ENCODE results near the gene CYB561A3. TPM values are rescaled to one million over a fixed set of nuclear protein-coding genes. Genes with fewer than 3 reads are reported as not detected.

CYB561A3 gene
- total RNA-seq, 1 donor from 2014 or later = 26.4 TPM

GRCh38 chr11:61392981-61393595 lies 31.4 kb upstream of the CYB561A3 start:
- Histone ChIP-seq H3K9me3 (ENCODE audit: insufficient read depth, low read depth, low read length) (no peaks in the 10 kb centered on the region), H3K4me2 (ENCODE audit: low read length) (peak overlapping the region; percentile 99), H2AFZ (ENCODE audit: low read depth, low read length) (peak overlapping the region; percentile 97), H3K9ac (ENCODE audit: low read length) (peak overlapping the region; percentile 87), H3K36me3 (ENCODE audit: insufficient read depth, low read length) (peaks cover 5% of the 10 kb centered on the region), H3K79me2 (ENCODE audit: insufficient read depth, low read length) (peaks cover 7% of the 10 kb centered on the region), H3K4me1 (ENCODE audit: insufficient read depth, low read length) (peaks cover 5% of the 10 kb centered on the region), H3K27me3 (ENCODE audit: insufficient read depth, low read length) (no peaks in the 10 kb centered on the region), H4K20me1 (ENCODE audit: insufficient read depth, low read length) (peaks cover 3% of the 10 kb centered on the region), H3K4me3 (ENCODE audit: insufficient read depth, low read depth, low read length) (peak overlapping the region; percentile 94), H3K27ac (ENCODE audit: low read depth, low read length) (peak overlapping the region; percentile 43)
- Mint-ChIP-seq H3K9me3 (ENCODE audit: unreplicated experiment) (peaks cover 9% of the 10 kb centered on the region), H3K27ac (ENCODE audit: unreplicated experiment) (peak overlapping the region; percentile 45), H3K4me3 (ENCODE audit: unreplicated experiment) (peak overlapping the region; percentile 91), H3K4me1 (ENCODE audit: low read depth, unreplicated experiment) (peaks cover 4% of the 10 kb centered on the region), H3K36me3 (ENCODE audit: low read depth, unreplicated experiment) (peaks cover 10% of the 10 kb centered on the region), H3K27me3 (ENCODE audit: low read depth, unreplicated experiment) (peaks cover 7% of the 10 kb centered on the region)
- TF ChIP-seq, protein P1, sequence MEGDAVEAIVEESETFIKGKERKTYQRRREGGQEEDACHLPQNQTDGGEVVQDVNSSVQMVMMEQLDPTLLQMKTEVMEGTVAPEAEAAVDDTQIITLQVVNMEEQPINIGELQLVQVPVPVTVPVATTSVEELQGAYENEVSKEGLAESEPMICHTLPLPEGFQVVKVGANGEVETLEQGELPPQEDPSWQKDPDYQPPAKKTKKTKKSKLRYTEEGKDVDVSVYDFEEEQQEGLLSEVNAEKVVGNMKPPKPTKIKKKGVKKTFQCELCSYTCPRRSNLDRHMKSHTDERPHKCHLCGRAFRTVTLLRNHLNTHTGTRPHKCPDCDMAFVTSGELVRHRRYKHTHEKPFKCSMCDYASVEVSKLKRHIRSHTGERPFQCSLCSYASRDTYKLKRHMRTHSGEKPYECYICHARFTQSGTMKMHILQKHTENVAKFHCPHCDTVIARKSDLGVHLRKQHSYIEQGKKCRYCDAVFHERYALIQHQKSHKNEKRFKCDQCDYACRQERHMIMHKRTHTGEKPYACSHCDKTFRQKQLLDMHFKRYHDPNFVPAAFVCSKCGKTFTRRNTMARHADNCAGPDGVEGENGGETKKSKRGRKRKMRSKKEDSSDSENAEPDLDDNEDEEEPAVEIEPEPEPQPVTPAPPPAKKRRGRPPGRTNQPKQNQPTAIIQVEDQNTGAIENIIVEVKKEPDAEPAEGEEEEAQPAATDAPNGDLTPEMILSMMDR (IDR thresholded peaks at IDR 0.05; ENCODE audit: insufficient read depth, low read depth, low read length) = no peak
- DNase-seq (ENCODE audit: low read depth) (no peak), FAIRE-seq (no peak)

- peaks cover 7% of the 10 kb centered on the region for H3K79me2 ChIP-seq (ENCODE audit: insufficient read depth, low read length)
- H3K27ac ChIP-seq (ENCODE audit: low read depth, low read length) = no peak overlapping the region
- no peak overlapping the region for H3K9ac ChIP-seq (ENCODE audit: low read length)
- FAIRE-seq (no peak), DNase-seq (ENCODE audit: low read depth) (no peak)
- peaks cover 3% of the 10 kb centered on the region for H3K36me3 ChIP-seq (ENCODE audit: insufficient read depth, low read length)
- Mint-ChIP-seq H3K4me3 (ENCODE audit: unreplicated experiment) (no peak overlapping the region), H3K9me3 (ENCODE audit: unreplicated experiment) (peaks cover 9% of the 10 kb centered on the region), H3K27me3 (ENCODE audit: low read depth, unreplicated experiment) (peaks cover 7% of the 10 kb centered on the region), H3K36me3 (ENCODE audit: low read depth, unreplicated experiment) (peaks cover 6% of the 10 kb centered on the region), H3K27ac (ENCODE audit: unreplicated experiment) (no peak overlapping the region), H3K4me1 (ENCODE audit: low read depth, unreplicated experiment) (peaks cover 4% of the 10 kb centered on the region)
- H2AFZ ChIP-seq (ENCODE audit: low read depth, low read length) = no peak overlapping the region
- H3K4me1 ChIP-seq (ENCODE audit: insufficient read depth, low read length) = peaks cover 5% of the 10 kb centered on the region
- H3K4me2 ChIP-seq (ENCODE audit: low read length) = no peak overlapping the region
- no peaks in the 10 kb centered on the region for H3K9me3 ChIP-seq (ENCODE audit: insufficient read depth, low read depth, low read length)
- H3K4me3 ChIP-seq (ENCODE audit: insufficient read depth, low read depth, low read length) = no peak overlapping the region
- TF ChIP-seq EZH2 (IDR thresholded peaks at IDR 0.05; ENCODE audit: insufficient read depth, low read length) = no peak
- TF ChIP-seq, protein P1 (IDR thresholded peaks at IDR 0.05; ENCODE audit: insufficient read depth, low read depth, low read length) = no peak
- no peaks in the 10 kb centered on the region for H3K27me3 ChIP-seq (ENCODE audit: insufficient read depth, low read length)
- H4K20me1 ChIP-seq (ENCODE audit: insufficient read depth, low read length) = no peaks in the 10 kb centered on the region
Measured at GRCh38 chr11:61390161-61390560, 28.5 kb upstream of the CYB561A3 start.

Measured in astrocyte (in vitro differentiated cells and primary cell).